H9 (cell line): Measurements from ENCODE around the gene RAB30. TPM values are rescaled to one million over a fixed set of nuclear protein-coding genes. Genes with fewer than 3 reads are reported as not detected.

Source experiments
- DNase-seq: peaks from one replicate; pipeline ENCODE4 v3.0.0-alpha.2; 2017
- H2AFZ ChIP-seq: one replicate; pipeline ENCODE4 v1.6.1; 2013; ENCODE audit warnings: mild to moderate bottlenecking, low read length, control low read depth, moderate library complexity
- H2AK5ac ChIP-seq: 2 replicates; pipeline ENCODE4 v1.6.1; 2013; ENCODE audit warnings: low read length, control low read depth, mixed read lengths; ENCODE audit not compliant: insufficient read length
- H2BK120ac ChIP-seq: one replicate; pipeline ENCODE4 v1.6.1; 2013; ENCODE audit warnings: low read depth, mild to moderate bottlenecking, low read length, control low read depth, inconsistent platforms; ENCODE audit not compliant: poor library complexity, severe bottlenecking
- H2BK12ac ChIP-seq: 2 replicates; pipeline ENCODE4 v1.6.1; 2013; ENCODE audit warnings: low read length, control low read depth, mixed read lengths, low read depth; ENCODE audit not compliant: insufficient read length
- H2BK15ac ChIP-seq: 2 replicates; pipeline ENCODE4 v1.6.1; 2013; ENCODE audit warnings: low read depth, low read length, control low read depth
- H2BK20ac ChIP-seq: one replicate; pipeline ENCODE4 v1.6.1; 2013; ENCODE audit warnings: low read depth, mild to moderate bottlenecking, low read length, control low read depth, inconsistent platforms; ENCODE audit not compliant: poor library complexity, severe bottlenecking
- H2BK5ac ChIP-seq: 2 replicates; pipeline ENCODE4 v1.6.1; 2013; ENCODE audit warnings: low read length, control low read depth, mixed read lengths; ENCODE audit not compliant: insufficient read length
- H3K14ac ChIP-seq: 2 replicates; pipeline ENCODE4 v1.6.1; 2013; ENCODE audit warnings: low read length, control low read depth; ENCODE audit not compliant: insufficient read depth
- H3K18ac ChIP-seq: 2 replicates; pipeline ENCODE4 v1.6.1; 2013; ENCODE audit warnings: low read depth, mild to moderate bottlenecking, mixed read lengths, low read length, control low read depth; ENCODE audit not compliant: insufficient read length
- H3K23ac ChIP-seq: 2 replicates; pipeline ENCODE4 v1.6.1; 2013; ENCODE audit warnings: low read length, control low read depth, mixed read lengths, low read depth; ENCODE audit not compliant: insufficient read length
- H3K23me2 ChIP-seq: 2 replicates; pipeline ENCODE4 v1.6.1; 2013; ENCODE audit warnings: low read depth, mild to moderate bottlenecking, mixed read lengths, low read length, control low read depth; ENCODE audit not compliant: insufficient read length, poor library complexity, severe bottlenecking
- H3K27ac ChIP-seq: 2 replicates; pipeline ENCODE4 v1.5.1; 2013; ENCODE audit warnings: low read length, control low read depth, mixed read lengths, low read depth; ENCODE audit not compliant: insufficient read length
- H3K27me3 ChIP-seq: 2 replicates; pipeline ENCODE4 v1.6.1; 2013; ENCODE audit warnings: low read length, control low read depth, inconsistent platforms; ENCODE audit not compliant: insufficient read depth
- H3K4ac ChIP-seq: 2 replicates; pipeline ENCODE4 v1.6.1; 2013; ENCODE audit warnings: low read depth, mild to moderate bottlenecking, control low read depth, inconsistent platforms, low read length, moderate library complexity
- H3K4me1 ChIP-seq: 2 replicates; pipeline ENCODE4 v1.6.1; 2013; ENCODE audit warnings: low read length, control low read depth, inconsistent platforms; ENCODE audit not compliant: insufficient read depth
- H3K4me2 ChIP-seq: 2 replicates; pipeline ENCODE4 v1.6.1; 2013; ENCODE audit warnings: low read length, control low read depth, mixed read lengths; ENCODE audit not compliant: insufficient read length, insufficient read depth
- H3K56ac ChIP-seq: 2 replicates; pipeline ENCODE4 v1.6.1; 2013; ENCODE audit warnings: low read depth, mild to moderate bottlenecking, mixed read lengths, low read length, control low read depth; ENCODE audit not compliant: insufficient read length
- H3K79me1 ChIP-seq: 2 replicates; pipeline ENCODE4 v1.6.1; 2013; ENCODE audit warnings: low read depth, mild to moderate bottlenecking, moderate library complexity, low read length, control low read depth, inconsistent platforms; ENCODE audit not compliant: insufficient read depth, poor library complexity, severe bottlenecking
- H3K79me2 ChIP-seq: 2 replicates; pipeline ENCODE4 v1.6.1; 2013; ENCODE audit warnings: low read length, control low read depth, inconsistent platforms; ENCODE audit not compliant: insufficient read depth
- H3K9ac ChIP-seq: 2 replicates; pipeline ENCODE4 v1.6.1; 2013; ENCODE audit warnings: low read length, control low read depth, mixed read lengths; ENCODE audit not compliant: insufficient read length; ENCODE audit errors: extremely low read depth
- H3K9me3 ChIP-seq: one replicate; pipeline ENCODE4 v1.6.1; 2013; ENCODE audit warnings: low read depth, low read length, inconsistent platforms; ENCODE audit not compliant: control insufficient read depth
- H3T11ph ChIP-seq: one replicate; pipeline ENCODE4 v1.6.1; 2013; ENCODE audit warnings: mild to moderate bottlenecking, low read length, control low read depth, inconsistent platforms
- H4K20me1 ChIP-seq: one replicate; pipeline ENCODE4 v1.6.1; 2013; ENCODE audit not compliant: control insufficient read depth, insufficient read length, insufficient read depth
- H4K5ac ChIP-seq: 2 replicates; pipeline ENCODE4 v1.6.1; 2013; ENCODE audit warnings: low read depth, mild to moderate bottlenecking, mixed read lengths, low read length, control low read depth; ENCODE audit not compliant: insufficient read length
- H4K8ac ChIP-seq: replicated peaks from 2 replicates; pipeline ENCODE4 v1.6.1; 2013; ENCODE audit warnings: low read length, control low read depth, mixed read lengths, low read depth; ENCODE audit not compliant: insufficient read length
- H4K91ac ChIP-seq: 2 replicates; pipeline ENCODE4 v1.6.1; 2013; ENCODE audit warnings: low read depth, mild to moderate bottlenecking, moderate library complexity, mixed read lengths, low read length, control low read depth; ENCODE audit not compliant: insufficient read length
- H3K27ac Mint-ChIP-seq, 3 experiments: 2 replicates in 2 of 3; 3 replicates in 1 of 3; pipeline ENCODE4 v1.8.0; 2020 to 2021; ENCODE audit warnings: mixed read lengths in 3 of 3, mild to moderate bottlenecking in 1 of 3, moderate library complexity in 1 of 3
- H3K27me3 Mint-ChIP-seq: 2 replicates; pipeline ENCODE4 v1.8.0; 2021; ENCODE audit warnings: low read depth, mild to moderate bottlenecking, moderate library complexity, mixed read lengths
- H3K36me3 Mint-ChIP-seq, 3 experiments: 2 replicates in 2 of 3; 3 replicates in 1 of 3; pipeline ENCODE4 v1.8.0; 2020 to 2021; ENCODE audit warnings: low read depth in 3 of 3, mixed read lengths in 3 of 3; ENCODE audit not compliant: insufficient read depth in 1 of 3
- H3K4me1 Mint-ChIP-seq, 2 experiments: 2 replicates each; pipeline ENCODE4 v1.8.0; 2020; ENCODE audit warnings: mixed read lengths in 2 of 2
- H3K4me3 Mint-ChIP-seq, 2 experiments: 2 replicates in 1 of 2; 3 replicates in 1 of 2; pipeline ENCODE4 v1.8.0; 2020 to 2021; ENCODE audit warnings: mild to moderate bottlenecking in 2 of 2, mixed read lengths in 2 of 2, moderate library complexity in 1 of 2
- H3K9me3 Mint-ChIP-seq, 2 experiments: 2 replicates in 1 of 2; 3 replicates in 1 of 2; pipeline ENCODE4 v1.8.0; 2020; ENCODE audit warnings: mild to moderate bottlenecking in 2 of 2, mixed read lengths in 2 of 2, moderate library complexity in 1 of 2
- total RNA-seq: library from RNA; stranded (reverse); gene quantifications from 2 replicates; pipeline ENCODE4 v1.2.1, GENCODE V29; 2021
- TF ChIP-seq, protein P1 (sequence below): fragments of 200-600 bp; sonication (generic); conservative IDR thresholded peaks from 3 replicates; pipeline ENCODE4 v1.8.0; 2021; ENCODE audit warnings: antibody characterized with exemption, mild to moderate bottlenecking

The RAB30 gene
- total RNA-seq, 1 experiment from 2014 or later, result 4.8 TPM

DNA sequence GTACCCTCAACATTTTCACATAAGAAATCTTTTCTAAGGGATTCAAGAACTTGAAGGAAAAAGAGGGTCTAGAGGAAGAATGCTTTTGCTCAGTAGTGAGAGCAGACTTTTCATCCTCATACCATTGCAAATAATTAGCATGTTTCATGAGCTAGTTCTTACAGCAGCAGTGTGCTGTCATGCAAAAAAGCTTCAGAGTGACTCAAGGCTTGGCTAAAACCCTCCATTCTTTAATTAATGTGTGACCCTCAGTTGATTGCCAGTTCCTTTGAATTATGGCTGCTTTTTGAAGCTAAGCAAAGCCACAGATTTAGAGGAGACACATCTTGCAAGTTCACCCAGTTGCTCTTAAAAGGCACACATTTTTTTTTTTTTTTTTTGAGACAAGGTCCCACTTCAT is 48.6 kb upstream of the RAB30 start:
- Histone ChIP-seq H4K8ac (no peak overlapping the region), H3T11ph (no peak overlapping the region), H3K4me2 (no peak overlapping the region), H3K18ac (no peak overlapping the region), H2BK12ac (no peak overlapping the region), H4K91ac (no peak overlapping the region), H2AK5ac (no peak overlapping the region), H3K9ac (no peak overlapping the region), H3K27ac (no peak overlapping the region), H3K79me1 (no peaks in the 10 kb centered on the region), H3K23ac (no peak overlapping the region), H2BK15ac (no peak overlapping the region), H3K14ac (no peak overlapping the region), H3K27me3 (no peaks in the 10 kb centered on the region), H3K79me2 (no peaks in the 10 kb centered on the region), H2BK120ac (no peak overlapping the region), H2AFZ (no peak overlapping the region), H2BK5ac (no peak overlapping the region), H3K9me3 (no peaks in the 10 kb centered on the region), H4K20me1 (no peaks in the 10 kb centered on the region), H3K4ac (no peak overlapping the region), H4K5ac (no peak overlapping the region), H2BK20ac (no peak overlapping the region), H3K23me2 (no peaks in the 10 kb centered on the region), H3K4me1 (no peaks in the 10 kb centered on the region), H3K56ac (no peak overlapping the region)
- H3K36me3 Mint-ChIP-seq, result no peaks in the 10 kb centered on the region
- H3K4me3 Mint-ChIP-seq, result no peak overlapping the region
- H3K27ac Mint-ChIP-seq, result no peak overlapping the region
- no peaks in the 10 kb centered on the region; the same call in 1 of the 2 replicates for H3K27me3 Mint-ChIP-seq
- no peaks in the 10 kb centered on the region for H3K9me3 Mint-ChIP-seq
- TF ChIP-seq, protein P1, sequence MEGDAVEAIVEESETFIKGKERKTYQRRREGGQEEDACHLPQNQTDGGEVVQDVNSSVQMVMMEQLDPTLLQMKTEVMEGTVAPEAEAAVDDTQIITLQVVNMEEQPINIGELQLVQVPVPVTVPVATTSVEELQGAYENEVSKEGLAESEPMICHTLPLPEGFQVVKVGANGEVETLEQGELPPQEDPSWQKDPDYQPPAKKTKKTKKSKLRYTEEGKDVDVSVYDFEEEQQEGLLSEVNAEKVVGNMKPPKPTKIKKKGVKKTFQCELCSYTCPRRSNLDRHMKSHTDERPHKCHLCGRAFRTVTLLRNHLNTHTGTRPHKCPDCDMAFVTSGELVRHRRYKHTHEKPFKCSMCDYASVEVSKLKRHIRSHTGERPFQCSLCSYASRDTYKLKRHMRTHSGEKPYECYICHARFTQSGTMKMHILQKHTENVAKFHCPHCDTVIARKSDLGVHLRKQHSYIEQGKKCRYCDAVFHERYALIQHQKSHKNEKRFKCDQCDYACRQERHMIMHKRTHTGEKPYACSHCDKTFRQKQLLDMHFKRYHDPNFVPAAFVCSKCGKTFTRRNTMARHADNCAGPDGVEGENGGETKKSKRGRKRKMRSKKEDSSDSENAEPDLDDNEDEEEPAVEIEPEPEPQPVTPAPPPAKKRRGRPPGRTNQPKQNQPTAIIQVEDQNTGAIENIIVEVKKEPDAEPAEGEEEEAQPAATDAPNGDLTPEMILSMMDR, result no peak
- peaks cover 4 to 5% of the 10 kb centered on the region in 2 experiments; a peak in 2 of 4 replicates for H3K4me1 Mint-ChIP-seq
- no peak for DNase-seq
